ENCODE data around the gene MOV10L1. TPM values are rescaled to one million over a fixed set of nuclear protein-coding genes. Genes with fewer than 3 reads are reported as not detected.
"Not testable (repeated sequence)": the region's sequence is repeated elsewhere in the genome, so short reads cannot be mapped to it uniquely, and the experiment has no call there.

MOV10L1 gene
- total RNA-seq, 4 donors from 2014 or later: 0.25 TPM; not detected in 3

DNA sequence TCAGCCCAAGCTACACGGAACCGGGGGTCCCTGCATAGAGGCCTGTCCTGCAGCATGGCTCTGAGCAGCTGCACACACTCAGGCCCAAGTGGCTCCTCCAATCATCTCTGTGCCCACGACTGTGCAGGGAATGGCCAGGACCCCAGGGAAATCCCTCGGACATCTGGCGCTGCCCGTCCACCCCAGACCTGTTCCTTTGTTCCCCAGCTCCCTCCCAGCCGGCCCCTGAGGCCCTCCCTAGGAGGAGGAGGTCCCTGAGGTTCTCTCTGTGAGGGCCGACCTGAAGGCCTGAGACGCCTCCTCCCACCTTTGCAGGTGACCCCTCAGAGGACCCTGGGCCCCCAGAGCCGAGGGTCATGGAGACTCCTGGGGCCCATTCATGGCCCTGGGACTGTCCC is 5.7 kb upstream of the MOV10L1 start:
- ATAC-seq (no peak), DNase-seq (no peak)
- Histone ChIP-seq H3K27me3 (peaks cover 6 to 48% (median 28%) of the 10 kb centered on the region in 3 donors), H3K36me3 (no peaks in the 10 kb centered on the region), H3K4me1 (no peaks in the 10 kb centered on the region), H3K9me3 (no peaks in the 10 kb centered on the region), H3K4me3 (no peak overlapping the region), H3K27ac (no peak overlapping the region)
- TF ChIP-seq POLR2A (IDR thresholded peaks at IDR 0.05): no peak
- TF ChIP-seq, protein P1, sequence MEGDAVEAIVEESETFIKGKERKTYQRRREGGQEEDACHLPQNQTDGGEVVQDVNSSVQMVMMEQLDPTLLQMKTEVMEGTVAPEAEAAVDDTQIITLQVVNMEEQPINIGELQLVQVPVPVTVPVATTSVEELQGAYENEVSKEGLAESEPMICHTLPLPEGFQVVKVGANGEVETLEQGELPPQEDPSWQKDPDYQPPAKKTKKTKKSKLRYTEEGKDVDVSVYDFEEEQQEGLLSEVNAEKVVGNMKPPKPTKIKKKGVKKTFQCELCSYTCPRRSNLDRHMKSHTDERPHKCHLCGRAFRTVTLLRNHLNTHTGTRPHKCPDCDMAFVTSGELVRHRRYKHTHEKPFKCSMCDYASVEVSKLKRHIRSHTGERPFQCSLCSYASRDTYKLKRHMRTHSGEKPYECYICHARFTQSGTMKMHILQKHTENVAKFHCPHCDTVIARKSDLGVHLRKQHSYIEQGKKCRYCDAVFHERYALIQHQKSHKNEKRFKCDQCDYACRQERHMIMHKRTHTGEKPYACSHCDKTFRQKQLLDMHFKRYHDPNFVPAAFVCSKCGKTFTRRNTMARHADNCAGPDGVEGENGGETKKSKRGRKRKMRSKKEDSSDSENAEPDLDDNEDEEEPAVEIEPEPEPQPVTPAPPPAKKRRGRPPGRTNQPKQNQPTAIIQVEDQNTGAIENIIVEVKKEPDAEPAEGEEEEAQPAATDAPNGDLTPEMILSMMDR (IDR thresholded peaks at IDR 0.05 in 4 of 5, conservative IDR thresholded peaks at IDR 0.05 in 1 of 5): no peak
- intact Hi-C loops (cut with DNase I; ENCODE audit: low total_unique reads): no loop called here
- in situ Hi-C loops (cut with MboI; ENCODE audit: low sequenced_read_pairs in 4 of 4): no loop called here

DNA sequence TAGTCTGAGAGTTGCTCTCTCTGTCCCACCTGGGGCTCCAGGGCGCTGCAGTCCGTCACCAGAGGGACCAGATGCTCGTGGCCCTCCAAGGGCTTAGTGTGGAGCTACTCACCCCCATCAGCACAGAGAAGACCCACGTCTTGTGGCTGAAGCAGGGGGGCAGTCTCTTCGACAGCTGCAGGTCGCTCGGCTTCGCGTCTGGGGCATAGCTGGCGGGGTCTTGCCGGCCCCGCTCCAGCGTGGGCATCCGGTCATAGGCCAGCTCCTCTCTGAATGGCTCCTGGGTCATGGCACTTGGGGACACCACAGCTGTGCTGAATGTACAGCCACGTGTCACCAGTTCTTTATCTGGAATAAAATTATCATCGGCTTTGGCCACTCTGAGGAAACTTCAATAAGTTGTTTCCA is 5.2 kb upstream of the MOV10L1 start:
- no peaks in the 10 kb centered on the region for H3K9me3 ChIP-seq
- H3K27ac ChIP-seq: no peak overlapping the region
- H3K4me1 ChIP-seq: no peaks in the 10 kb centered on the region
- in situ Hi-C loops (cut with MboI; ENCODE audit: low sequenced_read_pairs in 4 of 4) (no loop called here), intact Hi-C loops (cut with DNase I; ENCODE audit: low total_unique reads) (no loop called here)
- no peak for TF ChIP-seq POLR2A (IDR thresholded peaks at IDR 0.05)
- TF ChIP-seq, protein P1 (IDR thresholded peaks at IDR 0.05 in 4 of 5, conservative IDR thresholded peaks at IDR 0.05 in 1 of 5): no peak
- DNase-seq (no peak), ATAC-seq (no peak)
- H3K36me3 ChIP-seq: no peaks in the 10 kb centered on the region
- peaks cover 12 to 54% (median 33%) of the 10 kb centered on the region in 3 donors for H3K27me3 ChIP-seq
- H3K4me3 ChIP-seq: no peak overlapping the region

DNA sequence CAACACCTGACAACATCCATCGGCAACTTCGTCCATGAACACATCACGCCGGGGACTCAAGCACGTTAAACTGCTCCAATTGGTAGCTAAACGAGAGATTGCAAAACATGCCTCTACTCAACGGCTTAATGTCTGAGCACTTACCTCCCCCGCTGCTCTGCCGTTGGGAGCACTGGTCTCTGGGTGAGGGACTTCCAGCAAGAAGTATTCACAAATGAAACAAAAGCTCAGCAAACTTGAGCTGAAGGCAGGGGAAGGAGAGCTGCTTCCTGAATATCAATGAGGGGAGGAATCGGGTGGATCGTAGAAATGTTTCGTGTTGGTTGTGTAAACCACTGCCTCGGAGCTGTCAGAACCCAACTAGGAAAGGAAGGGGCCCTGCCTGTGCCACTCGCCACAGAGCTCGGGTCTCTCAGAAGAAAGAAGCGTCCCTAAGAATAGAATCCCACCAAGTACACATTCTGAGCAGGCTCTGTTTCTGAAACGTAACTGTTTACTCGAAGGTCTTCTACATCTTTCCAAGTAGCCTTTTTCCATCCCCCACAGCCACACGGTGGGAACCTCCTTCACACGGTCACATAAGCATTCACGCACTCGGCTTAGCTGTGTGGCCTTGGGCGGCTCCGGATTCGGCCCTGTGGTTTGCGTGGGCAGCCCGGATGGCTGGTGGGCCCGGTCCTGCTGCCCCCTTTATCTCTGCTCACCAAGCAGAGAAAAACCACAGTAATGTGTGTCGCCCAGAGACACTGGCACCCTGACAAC is 4.4 kb upstream of the MOV10L1 start, which contains the start of gene MLC1:
Gene MLC1, minus strand, starts transcription at position 216 of the 762 bp plus-strand sequence. CDS start 524 bp downstream, outside the sequence.
- no peak for TF ChIP-seq POLR2A (IDR thresholded peaks at IDR 0.05)
- TF ChIP-seq, protein P1 (IDR thresholded peaks at IDR 0.05 in 4 of 5, conservative IDR thresholded peaks at IDR 0.05 in 1 of 5): no peak
- peak in 1 of 2 donors; percentile 3 for DNase-seq
- intact Hi-C loops (cut with DNase I; ENCODE audit: low total_unique reads): no loop called here
- no peak within 1 kb of the TSS for H3K27ac ChIP-seq
- no peak for ATAC-seq
- H3K9me3 ChIP-seq: no peaks in the 10 kb centered on the region
- no peak within 1 kb of the TSS for H3K4me3 ChIP-seq
- peaks cover 13 to 55% (median 37%) of the 10 kb centered on the region in 3 donors for H3K27me3 ChIP-seq
- H3K4me1 ChIP-seq: no peaks in the 10 kb centered on the region
- in situ Hi-C loops (cut with MboI; ENCODE audit: low sequenced_read_pairs in 4 of 4): no loop called here
- H3K36me3 ChIP-seq: no peaks in the 10 kb centered on the region

DNA sequence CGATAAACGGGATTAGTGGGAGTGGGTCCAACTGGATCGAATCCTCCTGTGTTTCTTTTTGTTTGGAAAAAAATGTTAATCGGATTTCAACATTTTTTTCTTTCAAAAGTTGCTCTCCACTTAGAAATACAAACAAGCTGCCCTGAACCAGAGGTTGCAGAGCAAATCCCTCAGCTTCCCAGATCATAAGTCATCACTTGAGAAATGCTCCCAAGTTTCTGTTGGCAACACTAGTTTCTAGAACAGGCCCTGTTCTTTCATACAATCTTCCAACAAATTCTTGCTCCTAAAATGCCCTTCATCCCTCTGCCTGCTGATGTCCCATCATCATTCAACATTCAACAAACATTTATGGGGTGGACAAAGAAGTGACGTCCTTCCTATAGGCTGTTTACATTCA is 3.3 kb upstream of the MOV10L1 start:
- in situ Hi-C loops (cut with MboI; ENCODE audit: low sequenced_read_pairs in 4 of 4) (no loop called here), intact Hi-C loops (cut with DNase I; ENCODE audit: low total_unique reads) (no loop called here)
- H3K9me3 ChIP-seq: no peaks in the 10 kb centered on the region
- no peak for TF ChIP-seq POLR2A (IDR thresholded peaks at IDR 0.05)
- TF ChIP-seq, protein P1 (IDR thresholded peaks at IDR 0.05 in 4 of 5, conservative IDR thresholded peaks at IDR 0.05 in 1 of 5): no peak
- H3K36me3 ChIP-seq: no peaks in the 10 kb centered on the region
- no peak overlapping the region for H3K27ac ChIP-seq
- no peaks in the 10 kb centered on the region for H3K4me1 ChIP-seq
- H3K4me3 ChIP-seq: no peak overlapping the region
- H3K27me3 ChIP-seq: peaks cover 19 to 47% (median 37%) of the 10 kb centered on the region in 3 donors
- no peak for DNase-seq
- ATAC-seq: no peak

DNA sequence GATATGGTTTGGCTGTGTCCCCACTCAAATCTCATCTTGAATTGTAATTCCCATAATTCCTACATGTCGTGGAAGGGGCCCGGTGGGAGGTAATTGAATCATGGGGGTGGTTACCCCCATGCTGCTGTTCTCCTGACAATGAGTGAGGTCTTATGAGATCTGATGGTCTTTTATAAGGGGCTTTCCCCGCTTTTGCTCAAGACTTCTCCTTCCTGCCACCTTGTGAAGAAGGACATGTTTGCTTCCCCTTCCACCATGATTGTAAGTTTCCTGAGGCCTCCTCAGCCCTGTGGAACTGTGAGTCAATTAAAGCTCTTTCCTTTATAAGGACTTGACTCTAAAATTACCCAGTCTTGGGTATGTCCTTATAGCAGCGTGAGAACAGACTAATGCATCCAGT is 2.8 kb upstream of the MOV10L1 start:
- peaks cover 19 to 44% (median 37%) of the 10 kb centered on the region in 3 donors for H3K27me3 ChIP-seq

More for the DNA sequence above, 2.8 kb upstream of the MOV10L1 start:
- H3K4me3 ChIP-seq; intact Hi-C loops (cut with DNase I; ENCODE audit: low total_unique reads); DNase-seq; ATAC-seq; H3K36me3 ChIP-seq; in situ Hi-C loops (cut with MboI; ENCODE audit: low sequenced_read_pairs in 4 of 4); H3K9me3 ChIP-seq; H3K4me1 ChIP-seq; H3K27ac ChIP-seq: not testable (repeated sequence)

Measured in gastrocnemius medialis (tissue), 4 donors.